Panc1 (cell line): ENCODE measurements around the gene ASTN2.

Experiments used
- CTCF ChIP-seq: fragments of 450-650 bp; IDR thresholded peaks from 2 replicates; pipeline ENCODE4 v1.5.1; 2017; ENCODE audit warnings: mild to moderate bottlenecking
- REST ChIP-seq, 2 experiments: IDR thresholded peaks; 2 replicates each; pipeline ENCODE4 v1.6.1; 2011 to 2012; ENCODE audit warnings: low read depth in 2 of 2, control low read depth in 1 of 2, low read length in 1 of 2, mild to moderate bottlenecking in 1 of 2, moderate library complexity in 1 of 2; ENCODE audit not compliant: insufficient read depth in 1 of 2
- SIN3A ChIP-seq: IDR thresholded peaks from 2 replicates; pipeline ENCODE4 v1.6.1; 2012; ENCODE audit warnings: low read depth, mild to moderate bottlenecking, low read length, moderate library complexity, borderline replicate concordance; ENCODE audit not compliant: insufficient read depth
- TCF7L2 ChIP-seq: IDR thresholded peaks from 2 replicates; pipeline ENCODE4 v1.6.1; 2011; ENCODE audit warnings: mild to moderate bottlenecking, low read depth, low read length, inconsistent platforms

DNA sequence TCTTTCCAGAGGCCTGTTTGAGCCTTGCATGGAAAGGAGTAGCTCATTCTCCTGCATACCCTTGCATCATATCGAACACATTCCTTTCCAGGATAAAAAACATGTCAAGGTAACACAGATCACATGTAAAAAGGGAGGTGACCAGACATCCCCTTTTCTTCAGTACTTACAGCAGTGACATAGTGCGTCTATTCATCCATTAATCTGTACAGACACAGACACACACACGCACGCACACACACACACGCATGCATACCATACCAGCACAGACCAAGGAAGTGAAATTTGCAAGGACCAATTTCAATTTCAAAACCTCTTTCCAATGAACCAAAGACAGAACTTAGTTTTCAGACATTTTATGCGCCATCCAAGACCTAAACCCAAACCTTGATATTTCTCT lies 1005.2 kb downstream of the ASTN2 start:
- TF ChIP-seq REST (IDR thresholded peaks at IDR 0.05; ENCODE audit: insufficient read depth in 1 of 2, low read depth in 2 of 2, low read length in 1 of 2) (no peak), SIN3A (no peak), CTCF (no peak), TCF7L2 (no peak)
